Measurements from ENCODE around the gene LMNB1. TPM values are rescaled to one million over a fixed set of nuclear protein-coding genes. Genes with fewer than 3 reads are reported as not detected.

LMNB1 gene
- total RNA-seq, 1 experiment from 2014 or later, result 31.6 TPM

DNA sequence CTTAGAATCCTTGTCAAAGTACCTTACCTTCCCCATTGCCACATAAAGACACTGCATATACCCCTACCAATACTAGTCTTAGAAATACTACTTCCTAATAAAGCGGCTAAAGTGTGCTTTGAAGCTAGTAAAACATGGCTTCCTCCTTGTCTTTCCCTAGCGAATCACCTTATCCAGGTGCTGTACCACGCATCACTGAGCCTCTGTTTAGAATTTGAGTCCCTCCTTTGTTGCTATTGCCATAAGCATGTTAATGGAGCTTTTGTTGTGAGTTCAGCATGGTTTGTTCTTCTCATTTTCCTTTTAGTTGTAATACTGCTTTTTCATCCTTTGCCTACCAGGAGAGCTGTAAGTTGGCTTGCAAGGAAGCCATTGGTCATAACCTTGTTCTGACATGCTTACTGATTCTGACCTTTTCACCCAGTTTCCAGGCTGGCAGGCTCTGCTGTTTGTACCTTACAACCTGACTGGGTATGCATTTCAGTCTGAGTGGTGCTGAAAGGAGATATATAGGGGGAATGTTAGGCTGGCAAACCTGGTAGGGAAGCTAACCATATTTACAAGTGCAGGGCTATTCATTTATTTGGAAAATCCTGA is 49.8 kb downstream of the LMNB1 start:
- peaks cover 41% of the 10 kb centered on the region for H3K36me3 Mint-ChIP-seq (ENCODE audit: insufficient read depth, unreplicated experiment)
- no peaks in the 10 kb centered on the region for H3K27me3 Mint-ChIP-seq (ENCODE audit: insufficient read depth, unreplicated experiment)
- TF ChIP-seq, protein P1, sequence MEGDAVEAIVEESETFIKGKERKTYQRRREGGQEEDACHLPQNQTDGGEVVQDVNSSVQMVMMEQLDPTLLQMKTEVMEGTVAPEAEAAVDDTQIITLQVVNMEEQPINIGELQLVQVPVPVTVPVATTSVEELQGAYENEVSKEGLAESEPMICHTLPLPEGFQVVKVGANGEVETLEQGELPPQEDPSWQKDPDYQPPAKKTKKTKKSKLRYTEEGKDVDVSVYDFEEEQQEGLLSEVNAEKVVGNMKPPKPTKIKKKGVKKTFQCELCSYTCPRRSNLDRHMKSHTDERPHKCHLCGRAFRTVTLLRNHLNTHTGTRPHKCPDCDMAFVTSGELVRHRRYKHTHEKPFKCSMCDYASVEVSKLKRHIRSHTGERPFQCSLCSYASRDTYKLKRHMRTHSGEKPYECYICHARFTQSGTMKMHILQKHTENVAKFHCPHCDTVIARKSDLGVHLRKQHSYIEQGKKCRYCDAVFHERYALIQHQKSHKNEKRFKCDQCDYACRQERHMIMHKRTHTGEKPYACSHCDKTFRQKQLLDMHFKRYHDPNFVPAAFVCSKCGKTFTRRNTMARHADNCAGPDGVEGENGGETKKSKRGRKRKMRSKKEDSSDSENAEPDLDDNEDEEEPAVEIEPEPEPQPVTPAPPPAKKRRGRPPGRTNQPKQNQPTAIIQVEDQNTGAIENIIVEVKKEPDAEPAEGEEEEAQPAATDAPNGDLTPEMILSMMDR (IDR thresholded peaks at IDR 0.05; ENCODE audit: unreplicated experiment), result no peak
- no peaks in the 10 kb centered on the region for H3K9me3 Mint-ChIP-seq (ENCODE audit: unreplicated experiment)
- no peak for DNase-seq (ENCODE audit: unreplicated experiment)
- no TSS peak for BruUV-seq (replicated peaks)
- ChIA-PET POLR2A (interaction anchor here (0.9 kb wide), 1 partner anchor 25 kb away, joined by 4 read pairs; no protein-coding TSS in a partner anchor), CTCF (interaction anchor here (0.6 to 2.4 kb wide), 7 partner anchors 11 to 667 kb away, joined by 3 to 14 read pairs (median 3); no protein-coding TSS in a partner anchor)
- no peaks in the 10 kb centered on the region for H3K4me1 Mint-ChIP-seq (ENCODE audit: insufficient read depth, unreplicated experiment)
- H3K27ac Mint-ChIP-seq (ENCODE audit: low read depth, unreplicated experiment), result no peak overlapping the region
- no peak overlapping the region for H3K4me3 Mint-ChIP-seq (ENCODE audit: unreplicated experiment)
- intact Hi-C loops (cut with micrococcal nuclease), result no loop called here

DNA sequence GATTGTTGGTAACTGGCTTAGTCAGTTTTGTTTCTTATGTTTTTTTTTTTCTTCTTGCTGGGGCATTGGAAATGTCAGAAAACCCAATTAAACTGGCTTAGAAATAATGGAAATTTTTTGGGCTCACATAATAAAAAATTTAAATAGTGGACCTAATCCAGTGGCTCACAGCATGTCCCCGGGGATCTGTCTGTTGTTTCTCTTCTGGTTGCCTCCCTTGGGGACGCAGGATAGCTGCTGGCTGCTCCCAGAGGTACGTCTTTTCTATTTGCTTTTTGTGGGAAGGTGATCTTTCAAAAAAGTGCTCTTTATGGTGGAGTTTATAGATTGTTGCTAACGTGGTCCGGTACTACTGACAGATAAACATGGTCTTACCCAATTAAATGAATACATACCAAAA is 52.2 kb downstream of the LMNB1 start:
- Mint-ChIP-seq H3K36me3 (ENCODE audit: insufficient read depth, unreplicated experiment) (peaks cover 49% of the 10 kb centered on the region), H3K4me1 (ENCODE audit: insufficient read depth, unreplicated experiment) (no peaks in the 10 kb centered on the region), H3K9me3 (ENCODE audit: unreplicated experiment) (no peaks in the 10 kb centered on the region), H3K4me3 (ENCODE audit: unreplicated experiment) (no peak overlapping the region), H3K27ac (ENCODE audit: low read depth, unreplicated experiment) (no peak overlapping the region), H3K27me3 (ENCODE audit: insufficient read depth, unreplicated experiment) (no peaks in the 10 kb centered on the region)
- ChIA-PET CTCF (interaction anchor here (1.6 kb wide), 1 partner anchor 9 kb away, joined by 7 read pairs; no protein-coding TSS in a partner anchor), POLR2A (no interaction called here)
- intact Hi-C loops (cut with micrococcal nuclease), result no loop called here
- TF ChIP-seq, protein P1 (IDR thresholded peaks at IDR 0.05; ENCODE audit: unreplicated experiment), result no peak
- BruUV-seq (replicated peaks), result no TSS peak
- no peak for DNase-seq (ENCODE audit: unreplicated experiment)

DNA sequence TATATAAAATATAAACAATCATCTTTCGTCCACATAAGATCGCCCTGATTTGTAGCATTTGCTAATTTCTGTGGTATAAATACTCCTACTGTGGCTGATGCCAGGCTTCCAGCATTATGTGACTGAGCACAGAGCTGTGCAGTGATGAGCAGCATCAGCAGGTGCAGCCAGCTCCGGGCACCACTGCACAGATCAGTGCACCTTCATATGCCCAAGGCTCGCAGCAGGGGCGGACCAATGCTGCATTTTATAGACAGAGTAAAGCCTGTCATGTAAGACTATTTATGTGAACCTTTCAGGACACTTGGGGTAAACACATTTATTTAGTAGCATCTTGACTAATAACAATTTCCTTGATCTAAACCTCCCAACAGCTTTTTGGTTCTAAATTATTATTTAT is 53.1 kb downstream of the LMNB1 start:
- no peaks in the 10 kb centered on the region for H3K27me3 Mint-ChIP-seq (ENCODE audit: insufficient read depth, unreplicated experiment)
- TF ChIP-seq, protein P1 (IDR thresholded peaks at IDR 0.05; ENCODE audit: unreplicated experiment), result no peak
- POLR2A ChIA-PET, result no interaction called here
- H3K36me3 Mint-ChIP-seq (ENCODE audit: insufficient read depth, unreplicated experiment), result peaks cover 50% of the 10 kb centered on the region
- DNase-seq (ENCODE audit: unreplicated experiment), result no peak
- no peaks in the 10 kb centered on the region for H3K4me1 Mint-ChIP-seq (ENCODE audit: insufficient read depth, unreplicated experiment)
- CTCF ChIA-PET, result interaction anchor here (1.0 to 1.7 kb wide), 4 partner anchors 15 to 484 kb away, joined by 3 to 6 read pairs (median 6); no protein-coding TSS in a partner anchor
- no TSS peak for BruUV-seq (replicated peaks)
- no peaks in the 10 kb centered on the region for H3K9me3 Mint-ChIP-seq (ENCODE audit: unreplicated experiment)
- intact Hi-C loops (cut with micrococcal nuclease), result no loop called here
- H3K27ac Mint-ChIP-seq (ENCODE audit: low read depth, unreplicated experiment), result no peak overlapping the region
- no peak overlapping the region for H3K4me3 Mint-ChIP-seq (ENCODE audit: unreplicated experiment)

DNA sequence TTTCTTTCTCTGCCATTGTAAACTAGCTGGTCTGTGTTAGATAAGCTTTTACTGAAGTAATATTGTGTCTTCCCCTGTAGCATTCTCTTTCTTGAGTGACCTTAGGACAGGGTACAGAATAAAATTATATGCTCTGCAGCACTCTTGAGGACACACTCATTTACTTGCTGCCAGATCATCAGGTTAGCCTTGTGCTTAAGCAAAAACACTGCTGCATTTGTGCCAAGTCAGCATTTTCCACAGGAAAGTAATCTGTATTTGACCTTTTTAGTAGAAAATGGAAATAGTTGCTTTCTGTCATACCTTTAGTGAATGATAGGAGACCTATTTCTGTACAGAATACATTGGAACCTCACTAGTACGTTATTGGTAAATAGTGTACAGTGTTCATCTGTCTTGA is 54.2 kb downstream of the LMNB1 start:
- DNase-seq (ENCODE audit: unreplicated experiment), result no peak
- no peak overlapping the region for H3K4me3 Mint-ChIP-seq (ENCODE audit: unreplicated experiment)
- CTCF ChIA-PET, result interaction anchor here (0.6 to 1.7 kb wide), 6 partner anchors 21 to 660 kb away, joined by 3 to 6 read pairs (median 4); no protein-coding TSS in a partner anchor
- no peaks in the 10 kb centered on the region for H3K9me3 Mint-ChIP-seq (ENCODE audit: unreplicated experiment)
- TF ChIP-seq, protein P1 (IDR thresholded peaks at IDR 0.05; ENCODE audit: unreplicated experiment), result no peak
- POLR2A ChIA-PET, result interaction anchor here (0.9 kb wide), 1 partner anchor 19 kb away, joined by 3 read pairs; no protein-coding TSS in a partner anchor
- H3K4me1 Mint-ChIP-seq (ENCODE audit: insufficient read depth, unreplicated experiment), result no peaks in the 10 kb centered on the region
- H3K27ac Mint-ChIP-seq (ENCODE audit: low read depth, unreplicated experiment), result no peak overlapping the region
- no peaks in the 10 kb centered on the region for H3K27me3 Mint-ChIP-seq (ENCODE audit: insufficient read depth, unreplicated experiment)
- H3K36me3 Mint-ChIP-seq (ENCODE audit: insufficient read depth, unreplicated experiment), result peaks cover 57% of the 10 kb centered on the region
- intact Hi-C loops (cut with micrococcal nuclease), result no loop called here
- no TSS peak for BruUV-seq (replicated peaks)
